Stimulated activated CD4-positive, alpha-beta T cell treated with anti-CD3 and anti-CD28 coated beads, TNF-alpha, amount 100 ng/mL, for 4 hours (primary cell): ENCODE measurements around the gene SNRNP48.

Experiments
- DNase-seq, 3 experiments: peaks; one replicate each; pipeline ENCODE4 v3.0.0-alpha.2; 2020; ENCODE audit warnings: low read depth in 3 of 3

Gene SNRNP48

DNA sequence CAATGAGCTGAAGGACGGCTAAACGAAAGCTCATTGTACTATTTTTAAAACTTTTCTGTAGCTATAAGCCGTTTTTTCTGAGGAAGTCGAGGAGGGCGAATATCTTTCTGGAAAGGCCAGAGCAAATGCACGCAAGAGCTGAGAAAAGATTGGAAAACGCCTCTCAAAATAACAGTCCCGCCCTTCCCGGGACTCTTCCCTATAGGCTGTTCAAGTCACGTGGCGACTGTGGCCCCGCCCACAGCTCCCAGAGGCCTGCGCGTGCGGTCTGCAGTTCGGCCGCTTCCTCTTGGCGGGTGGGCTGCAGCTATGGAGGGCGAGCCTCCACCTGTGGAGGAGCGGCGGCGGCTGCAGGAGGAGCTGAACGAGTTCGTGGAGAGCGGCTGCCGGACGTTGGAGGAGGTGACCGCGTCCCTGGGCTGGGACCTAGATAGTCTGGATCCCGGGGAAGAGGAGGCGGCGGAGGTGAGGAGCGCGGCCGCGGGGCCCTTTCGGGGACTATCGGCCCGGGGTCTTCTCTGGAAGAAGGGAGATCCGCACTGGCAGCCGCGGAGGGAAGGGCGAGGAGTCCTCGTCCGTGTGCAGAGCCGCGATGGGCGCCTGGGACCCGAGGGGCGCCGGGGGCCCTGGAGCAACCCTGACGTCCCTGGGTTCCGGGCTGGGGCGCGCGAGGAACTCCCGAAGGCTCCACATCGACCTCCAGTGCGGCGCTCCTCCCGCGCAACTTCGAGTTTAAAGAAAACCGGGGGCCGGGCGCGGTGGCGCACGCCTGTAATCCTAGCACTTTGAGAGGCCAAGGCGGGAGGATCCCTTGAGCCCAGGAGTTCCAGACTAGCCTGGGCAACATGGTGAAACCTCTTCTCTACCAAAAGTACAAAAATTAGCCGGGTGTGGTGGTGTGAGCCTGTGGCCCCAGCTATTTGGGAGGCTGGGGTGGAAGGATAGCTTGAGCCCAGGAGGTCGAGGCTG, at the start of gene SNRNP48:
Gene SNRNP48, plus strand, starts transcription at position 250 of the 969 bp plus-strand sequence. Its CDS starts 60 bp downstream, at position 310.
- peak; percentile 81 to 84 (median 83) for DNase-seq

- DNase-seq = no peak
Measured at GRCh38 chr6:7540595-7540994, 49.4 kb upstream of the SNRNP48 start.

GRCh38 chr6:7541175-7542064, 48.6 kb upstream of the SNRNP48 start, which contains the start of gene DSP:
TSS of gene DSP (plus strand) at chr6:7541671. CDS start at chr6:7541916, 245 bp downstream.
- peak in 2 of 3 experiments; percentile 3 to 15 for DNase-seq

- no peak for DNase-seq
Measured at GRCh38 chr6:7542065-7542873, 47.7 kb upstream of the SNRNP48 start.

- no peak for DNase-seq
Measured at GRCh38 chr6:7542874-7543624, 46.9 kb upstream of the SNRNP48 start.

DNA sequence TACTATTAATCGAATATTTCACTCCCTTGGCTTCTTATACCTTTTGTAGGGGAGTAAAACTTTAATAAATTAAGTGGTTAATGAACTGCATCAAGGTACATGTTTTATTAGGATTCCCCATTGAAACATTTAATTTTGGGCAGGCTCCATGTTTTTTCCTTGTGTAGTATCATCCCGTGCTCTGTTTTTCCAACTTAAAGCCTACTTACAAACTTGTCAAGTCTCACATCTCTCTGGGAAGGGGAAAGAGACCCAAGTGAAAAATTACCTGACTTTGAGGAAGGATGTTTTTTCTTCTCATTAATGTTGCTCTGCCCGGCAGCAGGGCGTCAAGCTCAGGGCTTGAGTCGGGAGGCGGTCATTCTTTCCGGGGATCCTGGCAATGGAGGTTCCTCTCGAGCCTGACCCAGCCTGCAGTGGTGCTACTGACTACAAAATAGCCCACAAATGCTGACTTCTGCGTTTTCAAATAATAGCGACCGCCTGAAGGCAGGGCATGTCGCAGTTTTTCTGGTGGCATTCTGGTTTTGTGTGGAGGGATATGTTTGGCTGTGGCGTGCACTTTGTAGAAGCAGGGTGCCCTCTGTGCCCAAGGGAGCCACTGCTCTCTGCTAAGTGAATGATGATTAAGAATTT, 46.1 kb upstream of the SNRNP48 start:
- DNase-seq = no peak

GRCh38 chr6:7544597-7544996, 45.4 kb upstream of the SNRNP48 start:
- no peak for DNase-seq

DNA sequence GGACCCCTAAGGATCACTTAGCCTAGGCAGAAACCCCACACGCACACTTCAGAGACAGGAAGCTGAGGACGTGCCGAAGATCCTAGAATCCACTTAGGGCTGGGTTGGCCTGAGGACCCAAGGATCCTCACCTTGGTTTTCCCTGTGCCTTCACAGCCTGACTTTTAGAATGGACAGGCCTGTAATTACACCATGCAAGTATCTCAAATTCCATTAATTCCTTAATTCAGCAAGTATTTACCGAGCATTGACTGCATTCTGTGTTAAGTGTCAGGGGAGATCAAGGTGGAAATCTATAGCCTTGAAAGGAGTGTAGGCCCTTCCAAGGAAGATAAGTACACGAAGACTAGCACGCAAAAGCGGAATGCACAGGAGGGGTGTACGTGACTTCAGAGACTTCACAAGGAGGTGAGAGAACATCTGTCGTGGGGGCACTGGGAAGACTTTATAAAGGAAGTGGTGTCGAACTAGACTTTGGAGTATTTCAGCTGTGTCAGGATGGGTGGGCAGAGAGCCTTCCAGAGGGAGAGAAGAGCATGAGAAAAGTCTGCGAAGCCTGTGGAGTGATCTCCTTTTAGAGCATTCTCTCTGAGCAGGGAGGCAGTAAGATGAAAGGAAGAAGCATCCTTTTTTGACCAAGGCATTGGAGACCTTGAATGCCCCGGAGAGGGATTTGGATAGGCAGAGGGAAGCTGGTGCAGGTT, 44.5 kb upstream of the SNRNP48 start:
- DNase-seq = no peak

DNA sequence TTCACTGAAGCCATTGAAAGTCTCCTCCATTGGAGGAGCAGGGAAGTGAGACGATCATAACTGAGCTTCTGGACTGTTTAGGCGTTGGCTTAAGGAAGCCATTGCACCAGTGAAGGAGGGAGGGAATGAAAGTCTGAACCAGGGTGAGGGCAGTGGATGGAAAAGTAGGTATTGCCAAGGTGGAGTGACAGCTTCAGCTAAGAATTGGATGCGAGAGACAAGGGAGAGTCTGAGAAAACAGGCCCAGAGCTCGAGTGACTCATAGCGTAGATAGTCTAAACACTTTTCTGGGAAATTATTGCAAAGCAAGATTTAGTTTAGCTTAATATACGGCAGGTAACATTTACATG, 44.0 kb upstream of the SNRNP48 start:
- no peak for DNase-seq

- DNase-seq = no peak
Measured at GRCh38 chr6:7546383-7546782, 43.6 kb upstream of the SNRNP48 start.

- DNase-seq = no peak
Measured at GRCh38 chr6:7546896-7547295, 43.1 kb upstream of the SNRNP48 start.

- DNase-seq = no peak
Measured at GRCh38 chr6:7547315-7547714, 42.7 kb upstream of the SNRNP48 start.

GRCh38 chr6:7550433-7550801, 39.6 kb upstream of the SNRNP48 start:
- no peak for DNase-seq

DNA sequence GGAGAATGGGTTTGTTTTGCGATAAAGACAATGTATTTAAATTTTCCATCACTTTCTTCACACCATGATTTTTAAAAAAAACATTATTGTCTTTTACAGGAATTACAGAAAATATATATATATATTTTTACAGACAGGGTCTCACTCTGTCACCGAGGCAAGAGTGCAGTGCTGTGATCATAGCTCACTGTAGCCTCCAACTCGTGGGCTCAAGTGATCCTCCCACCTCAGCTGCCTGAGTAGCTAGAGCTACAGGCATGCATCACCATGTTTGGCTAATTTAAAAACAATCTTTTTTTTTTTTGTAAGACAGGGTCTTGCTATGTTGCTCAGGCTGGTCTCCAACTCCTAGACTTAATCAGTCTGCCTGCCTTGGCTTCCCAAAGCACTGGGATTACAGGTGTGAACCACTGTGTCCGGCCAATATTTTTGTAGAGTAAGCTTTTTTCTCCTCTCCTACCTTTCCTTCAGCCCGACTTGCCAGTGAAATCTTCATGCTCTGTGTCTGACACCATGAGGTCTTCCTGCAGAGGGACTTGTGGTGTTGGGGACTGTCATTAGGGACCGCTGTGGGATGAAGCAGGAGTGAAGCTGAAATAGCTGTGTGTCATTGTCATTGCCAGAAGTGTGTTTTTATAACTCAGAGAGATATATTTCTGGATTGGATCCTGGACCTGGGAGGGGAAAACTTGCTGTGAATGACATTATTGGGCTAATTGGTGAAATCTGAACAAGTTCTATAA, 35.3 kb upstream of the SNRNP48 start:
- DNase-seq = no peak

- no peak for DNase-seq
Measured at GRCh38 chr6:7555671-7556070, 34.3 kb upstream of the SNRNP48 start.

DNA sequence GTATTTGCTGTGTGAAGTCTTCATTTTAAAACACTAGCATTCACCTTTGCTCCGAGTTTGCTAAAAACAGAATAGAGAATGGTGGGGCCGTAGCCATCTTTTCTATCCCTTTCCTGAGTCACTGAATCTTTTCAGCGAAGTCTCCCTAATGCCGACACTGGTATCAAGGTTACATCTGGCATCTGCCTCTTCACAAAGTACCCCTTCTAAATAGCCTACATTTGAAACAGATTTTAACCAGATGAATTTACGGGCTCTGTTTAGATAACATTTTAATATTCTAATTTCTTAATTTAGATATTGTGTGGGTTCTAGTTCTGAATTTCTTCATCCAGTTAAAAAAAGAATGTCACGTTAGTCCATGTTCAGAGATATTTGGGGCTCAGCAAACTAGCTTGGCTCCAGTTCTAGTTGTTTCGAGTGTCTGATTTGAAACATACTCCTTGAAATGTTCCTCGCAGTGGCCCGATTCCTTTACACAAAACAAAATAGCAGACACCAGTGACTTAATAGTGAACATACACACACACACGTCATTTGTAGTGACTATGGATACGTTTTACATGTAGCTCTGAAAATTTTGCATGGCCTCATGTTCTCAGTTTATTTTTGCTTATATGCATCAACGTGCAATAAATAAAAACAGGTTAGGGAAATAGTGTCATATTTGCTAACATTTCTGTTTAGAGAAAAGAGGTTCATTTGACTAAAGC, 33.4 kb upstream of the SNRNP48 start:
- no peak for DNase-seq

GRCh38 chr6:7557652-7558051, 32.3 kb upstream of the SNRNP48 start:
- DNase-seq = no peak

DNA sequence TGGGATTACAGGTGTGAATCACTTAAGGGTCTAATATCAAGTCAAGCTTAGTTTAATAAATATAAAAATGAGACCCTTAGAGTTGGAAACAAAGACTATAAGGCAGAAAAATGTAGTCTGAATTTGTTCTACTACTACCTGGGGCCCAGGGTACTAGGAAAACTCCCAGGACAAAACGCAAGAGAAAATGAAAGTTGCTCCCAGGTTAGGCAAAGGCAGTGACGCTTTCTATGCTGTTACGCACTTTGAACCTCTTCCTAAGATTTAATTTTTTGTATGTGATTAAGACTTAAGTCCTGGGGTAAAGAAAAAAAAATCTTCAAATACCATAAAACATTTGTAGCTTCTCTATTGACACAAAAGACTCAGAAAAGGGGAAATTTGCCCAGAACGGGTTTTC, 31.2 kb upstream of the SNRNP48 start:
- no peak for DNase-seq
